Measurements from ENCODE around the gene PROP1. TPM values are rescaled to one million over a fixed set of nuclear protein-coding genes. Genes with fewer than 3 reads are reported as not detected.
"Not testable (repeated sequence)": the region's sequence is repeated elsewhere in the genome, so short reads cannot be mapped to it uniquely, and the experiment has no call there.

PROP1 gene
- total RNA-seq, 1 donor from 2014 or later: not detected

DNA sequence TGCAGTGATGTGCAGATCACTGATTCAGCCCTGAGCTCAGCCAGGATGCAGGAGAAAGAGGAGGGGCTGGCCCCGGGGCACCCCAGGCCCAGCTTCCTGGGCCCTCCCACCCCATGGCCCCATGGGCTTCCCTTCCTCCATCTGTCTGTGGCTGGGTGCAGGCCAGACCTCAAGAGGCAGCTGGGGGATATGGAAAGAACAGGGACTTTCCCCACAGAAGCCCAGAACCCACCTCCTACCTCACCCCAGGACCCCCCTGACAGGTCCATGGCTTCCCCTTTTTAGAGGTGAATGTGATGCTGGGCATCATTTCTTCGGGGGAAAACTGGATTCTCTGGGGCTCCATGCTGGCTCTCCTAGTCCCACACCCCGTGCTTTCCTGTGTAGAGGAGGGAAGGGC is 53.1 kb downstream of the PROP1 start:
- not testable (repeated sequence) for H3K27me3 ChIP-seq (ENCODE audit: insufficient read depth, low read length); H3K4me1 Mint-ChIP-seq (ENCODE audit: low read depth, unreplicated experiment); DNase-seq (ENCODE audit: low read depth); H3K9me3 ChIP-seq (ENCODE audit: insufficient read depth, low read depth, low read length); H4K20me1 ChIP-seq (ENCODE audit: insufficient read depth, low read length); H3K4me3 ChIP-seq (ENCODE audit: insufficient read depth, low read depth, low read length); H3K79me2 ChIP-seq (ENCODE audit: insufficient read depth, low read length); H3K27ac Mint-ChIP-seq (ENCODE audit: unreplicated experiment); H3K4me2 ChIP-seq (ENCODE audit: low read length); H3K9ac ChIP-seq (ENCODE audit: low read length); H3K27ac ChIP-seq (ENCODE audit: low read depth, low read length); H3K36me3 ChIP-seq (ENCODE audit: insufficient read depth, low read length); H3K9me3 Mint-ChIP-seq (ENCODE audit: unreplicated experiment); H3K27me3 Mint-ChIP-seq (ENCODE audit: low read depth, unreplicated experiment); FAIRE-seq; H3K36me3 Mint-ChIP-seq (ENCODE audit: low read depth, unreplicated experiment); H2AFZ ChIP-seq (ENCODE audit: low read depth, low read length); H3K4me3 Mint-ChIP-seq (ENCODE audit: unreplicated experiment); H3K4me1 ChIP-seq (ENCODE audit: insufficient read depth, low read length)

Other genes with a start within 250 kb of the PROP1 start
- not detected in 2 replicates for gene FAM153A, start 213.3 kb downstream of the PROP1 start, total RNA-seq
- gene N4BP3, start 117.3 kb upstream of the PROP1 start, total RNA-seq: 0.75 and 1.3 TPM in 2 replicates
- 14.3 and 15.7 TPM in 2 replicates for gene RMND5B, start 134.8 kb upstream of the PROP1 start, total RNA-seq
- gene NHP2, start 157.6 kb upstream of the PROP1 start, total RNA-seq: 135 and 149 TPM in 2 replicates
- gene GMCL2, start 191.1 kb upstream of the PROP1 start, total RNA-seq: not detected in 2 replicates
- 184 and 199 TPM in 2 replicates for gene HNRNPAB, start 208.3 kb upstream of the PROP1 start, total RNA-seq
- 26.5 and 27.5 TPM in 2 replicates for gene PHYKPL, start 236.6 kb upstream of the PROP1 start, total RNA-seq